HepG2 (cell line): ENCODE measurements around the gene NAA16. TPM values are rescaled to one million over a fixed set of nuclear protein-coding genes. Genes with fewer than 3 reads are reported as not detected.

Experiments
- GATA4 ChIP-seq: sonication (generic); IDR thresholded peaks from 2 replicates; pipeline ENCODE4 v1.6.1; 2016; ENCODE audit warnings: antibody characterized with exemption, low read depth, borderline replicate concordance
- NKX3-1 ChIP-seq: sonication (generic); formaldehyde crosslinking; IDR thresholded peaks from 2 replicates; pipeline ENCODE4 v1.5.0; 2020; ENCODE audit warnings: missing genetic modification reagents
- POLR2A ChIP-seq, 2 experiments: IDR thresholded peaks; 2 replicates each; pipeline ENCODE4 v1.6.1; 2011; ENCODE audit warnings: low read depth in 2 of 2, low read length in 2 of 2, mild to moderate bottlenecking in 1 of 2, moderate library complexity in 1 of 2; ENCODE audit not compliant: insufficient read depth in 1 of 2
- POLR2G ChIP-seq: fragments of 200-400 bp; formaldehyde crosslinking; IDR thresholded peaks from 2 replicates; pipeline ENCODE4 v1.6.1; 2018; ENCODE audit warnings: mild to moderate bottlenecking, low read depth, low read length, moderate library complexity
- TBL1XR1 ChIP-seq: fragments of 150-350 bp; IDR thresholded peaks from 2 replicates; pipeline ENCODE4 v1.6.1; 2014; ENCODE audit warnings: borderline replicate concordance, low read length; ENCODE audit not compliant: partially characterized antibody
- THAP9 ChIP-seq: sonication (generic); formaldehyde crosslinking; IDR thresholded peaks from 2 replicates; pipeline ENCODE4; 2020; ENCODE audit warnings: missing genetic modification reagents, mild to moderate bottlenecking, borderline replicate concordance
- ZMYM4 ChIP-seq: sonication (generic); formaldehyde crosslinking; IDR thresholded peaks from 2 replicates; pipeline ENCODE4 v1.8.1; 2023; ENCODE audit warnings: mild to moderate bottlenecking, missing genetic modification reagents
- ZNF281 ChIP-seq: sonication (generic); formaldehyde crosslinking; IDR thresholded peaks from 2 replicates; pipeline ENCODE4 v1.4.0; 2020; ENCODE audit warnings: missing genetic modification reagents, borderline replicate concordance
- ZNF350 ChIP-seq: sonication (generic); formaldehyde crosslinking; IDR thresholded peaks from 2 replicates; pipeline ENCODE4 v1.4.0; 2020; ENCODE audit warnings: mild to moderate bottlenecking, low read depth, missing genetic modification reagents, borderline replicate concordance
- ZNF556 ChIP-seq: sonication (generic); formaldehyde crosslinking; IDR thresholded peaks from 2 replicates; pipeline ENCODE4 v1.4.0; 2020; ENCODE audit warnings: mild to moderate bottlenecking, missing genetic modification reagents, borderline replicate concordance
- ZNF749 ChIP-seq: sonication (generic); formaldehyde crosslinking; IDR thresholded peaks from 2 replicates; pipeline ENCODE4 v1.8.0; 2022; ENCODE audit warnings: mild to moderate bottlenecking, missing genetic modification reagents, moderate library complexity, borderline replicate concordance
- polyA plus RNA-seq, 8 experiments: library from polyadenylated mRNA; depleted of rRNA in 3 of 8; stranded (reverse) in 7 of 8; unstranded in 1 of 8; fragments of >200 nt; fragmentation: Illumina TruSeq in 4 of 8; extraction: Trizol in 4 of 8; gene quantifications; 2 replicates each; pipeline versions ENCODE4 v1.2.1 to v1.2.3, GENCODE V29; 2011 to 2016; ENCODE audit warnings: low read depth in 4 of 8, missing spikeins in 1 of 8, mixed read lengths in 1 of 8; ENCODE audit not compliant: insufficient read depth in 1 of 8
- total RNA-seq, 5 experiments: library from RNA; depleted of rRNA; stranded (reverse); fragments of >200 nt; fragmentation: Illumina TruSeq; extraction: Trizol; gene quantifications; 2 replicates each; pipeline ENCODE4 v1.2.3, GENCODE V29; 2016; ENCODE audit warnings: low read depth in 1 of 5
- TF ChIP-seq, protein P1 (sequence below): sonication (generic); formaldehyde crosslinking; IDR thresholded peaks from 2 replicates; pipeline ENCODE4 v1.4.0; 2020; ENCODE audit warnings: missing genetic modification reagents
- TF ChIP-seq, protein P2 (sequence below): IDR thresholded peaks from 2 replicates; pipeline ENCODE4 v1.6.1; 2016; ENCODE audit warnings: missing compliant biosample characterization, missing genetic modification reagents, borderline replicate concordance

NAA16 gene
- total and polyA plus RNA-seq, 2 of the 13 experiments (the other 11 are each of a cell fraction or from before 2014, with no cell fraction given): 9.2 to 15.1 TPM

- TF ChIP-seq, protein P1, sequence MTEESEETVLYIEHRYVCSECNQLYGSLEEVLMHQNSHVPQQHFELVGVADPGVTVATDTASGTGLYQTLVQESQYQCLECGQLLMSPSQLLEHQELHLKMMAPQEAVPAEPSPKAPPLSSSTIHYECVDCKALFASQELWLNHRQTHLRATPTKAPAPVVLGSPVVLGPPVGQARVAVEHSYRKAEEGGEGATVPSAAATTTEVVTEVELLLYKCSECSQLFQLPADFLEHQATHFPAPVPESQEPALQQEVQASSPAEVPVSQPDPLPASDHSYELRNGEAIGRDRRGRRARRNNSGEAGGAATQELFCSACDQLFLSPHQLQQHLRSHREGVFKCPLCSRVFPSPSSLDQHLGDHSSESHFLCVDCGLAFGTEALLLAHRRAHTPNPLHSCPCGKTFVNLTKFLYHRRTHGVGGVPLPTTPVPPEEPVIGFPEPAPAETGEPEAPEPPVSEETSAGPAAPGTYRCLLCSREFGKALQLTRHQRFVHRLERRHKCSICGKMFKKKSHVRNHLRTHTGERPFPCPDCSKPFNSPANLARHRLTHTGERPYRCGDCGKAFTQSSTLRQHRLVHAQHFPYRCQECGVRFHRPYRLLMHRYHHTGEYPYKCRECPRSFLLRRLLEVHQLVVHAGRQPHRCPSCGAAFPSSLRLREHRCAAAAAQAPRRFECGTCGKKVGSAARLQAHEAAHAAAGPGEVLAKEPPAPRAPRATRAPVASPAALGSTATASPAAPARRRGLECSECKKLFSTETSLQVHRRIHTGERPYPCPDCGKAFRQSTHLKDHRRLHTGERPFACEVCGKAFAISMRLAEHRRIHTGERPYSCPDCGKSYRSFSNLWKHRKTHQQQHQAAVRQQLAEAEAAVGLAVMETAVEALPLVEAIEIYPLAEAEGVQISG: peak; percentile 90
- TF ChIP-seq POLR2A (IDR thresholded peaks at IDR 0.05; ENCODE audit: insufficient read depth in 1 of 2, low read depth in 2 of 2, low read length in 2 of 2) (peak; percentile 53 to 64; a peak in 3 of 4 replicates), POLR2G (peak; percentile 78), ZMYM4 (CRISPR knock-in tag) (peak; percentile 45; the same call in 1 of the 2 replicates), ZNF350 (CRISPR knock-in tag) (peak; percentile 49; the same call in 1 of the 2 replicates), THAP9 (peak; percentile 23; the same call in 1 of the 2 replicates), TBL1XR1 (peak; percentile 43), ZNF749 (CRISPR knock-in tag) (peak; percentile 36; the same call in 1 of the 2 replicates), ZNF281 (CRISPR knock-in tag) (peak; percentile 34), NKX3-1 (CRISPR knock-in tag) (0 out of 2 replicates have a peak, but pooled peaks have one; percentile 27), GATA4 (no peak), ZNF556 (CRISPR knock-in tag) (peak; percentile 35; the same call in 1 of the 2 replicates)
- TF ChIP-seq, protein P2, sequence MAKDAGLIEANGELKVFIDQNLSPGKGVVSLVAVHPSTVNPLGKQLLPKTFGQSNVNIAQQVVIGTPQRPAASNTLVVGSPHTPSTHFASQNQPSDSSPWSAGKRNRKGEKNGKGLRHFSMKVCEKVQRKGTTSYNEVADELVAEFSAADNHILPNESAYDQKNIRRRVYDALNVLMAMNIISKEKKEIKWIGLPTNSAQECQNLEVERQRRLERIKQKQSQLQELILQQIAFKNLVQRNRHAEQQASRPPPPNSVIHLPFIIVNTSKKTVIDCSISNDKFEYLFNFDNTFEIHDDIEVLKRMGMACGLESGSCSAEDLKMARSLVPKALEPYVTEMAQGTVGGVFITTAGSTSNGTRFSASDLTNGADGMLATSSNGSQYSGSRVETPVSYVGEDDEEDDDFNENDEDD (CRISPR knock-in tag): 0 out of 2 replicates have a peak, but pooled peaks have one; percentile 11
These were observed 47.7 kb upstream of the NAA16 start, which contains the start of gene MTRF1 (continued) for GRCh38 chr13:41263261-41263971.
